ENCODE results near the gene TTLL5. TPM values are rescaled to one million over a fixed set of nuclear protein-coding genes. Genes with fewer than 3 reads are reported as not detected.
A peak's percentile ranks its signal among the peaks of the same experiment; 100 is the strongest.

The TTLL5 gene
- polyA plus RNA-seq, 1 of the 3 experiments (the other 2 are of a cell fraction) = 9.6 TPM

- TF ChIP-seq IRF3 (IDR thresholded peaks at IDR 0.05; ENCODE audit: low read depth, low read length) (no peak), RXRA (IDR thresholded peaks at IDR 0.05; ENCODE audit: borderline replicate concordance, low read depth) (no peak), FOSL2 (IDR thresholded peaks at IDR 0.05; ENCODE audit: borderline replicate concordance, low read depth) (no peak), RFX5 (IDR thresholded peaks at IDR 0.05; ENCODE audit: low read length) (no peak)
Observed at GRCh38 chr14:75647640-75648039, 13.4 kb upstream of the TTLL5 start (continued).

- H3F3A ChIP-seq (replicated peaks; ENCODE audit: insufficient read depth) = peaks cover 6% of the 10 kb centered on the region
- CTCF ChIA-PET = interaction anchor here (1.6 to 11.4 kb wide), 3 partner anchors 71 to 87 kb away, joined by 5 to 439 read pairs (median 38); partner anchors contain the start of gene FLVCR2
- H4K20me1 ChIP-seq (ENCODE audit: insufficient read depth) = peaks cover 4% of the 10 kb centered on the region; the same call in 1 of the 2 replicates
- H3K9ac ChIP-seq = no peak overlapping the region
- H3K4me1 ChIP-seq (ENCODE audit: control insufficient read depth in 1 of 2, insufficient read depth in 2 of 2, low read depth in 1 of 2, low read length in 1 of 2) = no peaks in the 10 kb centered on the region
- H3K9me3 ChIP-seq = no peaks in the 10 kb centered on the region
- no peak overlapping the region for H2AFZ ChIP-seq (ENCODE audit: low read depth)
- no peak overlapping the region for H3K4me3 ChIP-seq (ENCODE audit: low read depth in 2 of 2, low read length in 1 of 2)
- H3K9me2 ChIP-seq = no peaks in the 10 kb centered on the region
- peaks cover 23 to 28% of the 10 kb centered on the region in 2 experiments for H3K36me3 ChIP-seq (replicated peaks in 1 of 2; ENCODE audit: control insufficient read depth in 1 of 2, insufficient read depth in 2 of 2, low read length in 1 of 2)
- no peaks in the 10 kb centered on the region for H3K79me2 ChIP-seq (ENCODE audit: insufficient read depth)
- H3K27me3 ChIP-seq (ENCODE audit: insufficient read depth) = no peaks in the 10 kb centered on the region
- H3K4me2 ChIP-seq = peak overlapping the region; percentile 47
- WGBS (ENCODE audit: low lambda C conversion rate) = 55% methylated on average over 9 of the region's 9 CpGs
- no peak overlapping the region for H3K27ac ChIP-seq (ENCODE audit: low read depth in 2 of 2, low read length in 1 of 2)
- no peak for DNase-seq
- POLR2A ChIA-PET = no interaction called here
- TF ChIP-seq GABPA (IDR thresholded peaks at IDR 0.05; ENCODE audit: low read depth) (no peak), MXI1 (IDR thresholded peaks at IDR 0.05; ENCODE audit: low read depth, low read length) (no peak), CTCF (IDR thresholded peaks at IDR 0.05) (no peak), YY1 (IDR thresholded peaks at IDR 0.05; ENCODE audit: low read depth) (no peak), ZBTB33 (IDR thresholded peaks at IDR 0.05; ENCODE audit: borderline replicate concordance, low read depth) (no peak), SMC3 (IDR thresholded peaks at IDR 0.05; ENCODE audit: low read depth, low read length) (no peak), TAF1 (IDR thresholded peaks at IDR 0.05; ENCODE audit: borderline replicate concordance, low read depth, low read length) (no peak), EP300 (IDR thresholded peaks at IDR 0.05; ENCODE audit: borderline replicate concordance in 1 of 2, low read depth in 1 of 2, low read length in 1 of 2) (no peak), EZH2phosphoT487 (IDR thresholded peaks at IDR 0.05; ENCODE audit: borderline replicate concordance, low read depth) (no peak), NFIC (IDR thresholded peaks at IDR 0.05; ENCODE audit: borderline replicate concordance) (peak; percentile 78), USF1 (IDR thresholded peaks at IDR 0.05; ENCODE audit: borderline replicate concordance, low read depth) (no peak), MEF2A (IDR thresholded peaks at IDR 0.05; ENCODE audit: borderline replicate concordance, low read depth) (no peak), ELF1 (IDR thresholded peaks at IDR 0.05) (no peak), NRF1 (IDR thresholded peaks at IDR 0.05; ENCODE audit: low read depth, low read length) (no peak), REST (IDR thresholded peaks at IDR 0.05; ENCODE audit: low read depth, low read length) (no peak), RFX5 (IDR thresholded peaks at IDR 0.05; ENCODE audit: low read length) (no peak), PBX3 (IDR thresholded peaks at IDR 0.05) (peak; percentile 41; the same call in 1 of the 2 replicates)
Observed at GRCh38 chr14:75648066-75648838, 12.8 kb upstream of the TTLL5 start.

Data from SK-N-SH (cell line).